HG02678 (cell line): Measurements from ENCODE around the gene KRT79.
"Not testable (repeated sequence)": the region's sequence is repeated elsewhere in the genome, so short reads cannot be mapped to it uniquely, and the experiment has no call there.

Source experiments
- ATAC-seq: cut with Tn5 transposase; IDR thresholded peaks from one replicate; pipeline ENCODE4 v1.9.1; 2021; ENCODE audit warnings: mild to moderate bottlenecking, moderate library complexity; ENCODE audit not compliant: unreplicated experiment

Gene KRT79

DNA sequence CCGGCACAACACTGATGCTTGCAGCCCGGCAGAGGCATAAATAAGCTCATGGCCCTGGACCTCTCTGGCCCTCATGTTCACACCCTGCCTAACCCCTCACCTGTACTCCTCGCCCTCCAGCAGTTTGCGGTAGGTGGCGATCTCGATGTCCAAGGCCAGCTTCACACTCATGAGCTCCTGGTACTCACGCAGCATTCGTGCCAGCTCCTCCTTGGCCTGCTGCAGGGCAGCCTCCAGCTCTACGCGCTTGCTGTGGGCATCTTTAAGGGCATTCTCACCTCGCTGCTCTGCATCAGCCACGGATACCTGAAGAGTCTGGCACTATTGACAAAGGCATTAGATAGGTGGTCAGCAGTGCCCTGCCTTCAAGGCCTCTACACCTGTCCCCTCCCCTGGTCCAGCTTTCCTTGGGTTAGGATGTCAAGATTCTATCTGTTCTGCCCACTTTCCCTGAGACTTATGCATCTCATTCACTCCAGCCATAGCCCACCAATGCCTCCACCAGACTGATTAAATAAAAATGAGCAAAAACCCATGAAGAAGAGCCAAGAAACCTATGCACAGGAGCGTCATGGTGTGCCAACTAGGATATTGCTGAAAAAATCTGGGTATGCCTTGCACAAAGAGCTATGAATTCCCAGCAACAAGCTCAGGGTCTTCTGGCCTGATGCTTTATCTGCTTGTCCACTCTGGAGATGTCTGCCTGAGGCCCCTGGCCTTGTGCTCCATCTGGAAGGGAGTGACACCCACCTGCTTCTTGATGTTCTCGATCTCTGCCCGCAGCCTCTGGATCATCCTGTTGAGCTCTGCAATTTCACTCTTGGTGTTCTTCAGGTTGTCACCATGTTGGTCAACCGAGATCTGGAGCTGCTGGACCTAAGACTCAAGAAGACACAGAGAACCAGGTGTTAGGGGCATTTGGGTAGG, 26.3 kb downstream of the KRT79 start:
- no peak for ATAC-seq

DNA sequence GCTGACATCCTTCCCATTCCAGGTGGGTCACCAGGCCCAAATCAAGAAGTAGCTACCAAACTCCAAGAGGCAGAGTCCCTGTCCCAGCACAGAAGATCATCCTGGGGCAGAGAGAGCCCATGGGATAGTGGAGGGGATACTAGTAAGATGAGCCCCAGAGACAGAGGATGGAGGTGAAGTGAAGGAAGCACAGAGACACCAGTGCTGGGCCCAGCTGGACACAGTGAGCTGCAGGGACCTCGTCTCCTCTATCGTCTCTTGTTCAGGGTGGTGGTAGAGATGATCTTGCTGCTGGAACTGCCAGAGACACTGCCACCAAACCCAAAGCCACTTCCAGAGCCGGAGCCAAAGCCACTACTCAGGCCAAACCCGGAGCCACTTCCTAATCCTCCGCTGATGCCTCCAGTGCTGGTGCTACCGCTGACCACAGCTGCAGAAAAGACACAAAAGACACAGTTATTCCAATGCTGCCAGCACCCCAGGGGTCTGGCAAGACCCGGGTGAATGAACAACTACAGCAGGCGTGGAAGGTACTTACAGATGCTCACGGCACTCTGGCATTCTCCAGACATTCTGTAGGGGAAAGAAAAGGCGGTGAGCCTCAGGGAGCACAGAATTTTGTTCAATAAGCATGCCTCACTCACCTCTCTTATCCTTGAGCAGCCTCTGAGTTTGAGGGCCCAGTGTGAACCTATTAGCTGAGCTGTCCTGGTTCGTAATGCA, 27.1 kb downstream of the KRT79 start:
- ATAC-seq: no peak

DNA sequence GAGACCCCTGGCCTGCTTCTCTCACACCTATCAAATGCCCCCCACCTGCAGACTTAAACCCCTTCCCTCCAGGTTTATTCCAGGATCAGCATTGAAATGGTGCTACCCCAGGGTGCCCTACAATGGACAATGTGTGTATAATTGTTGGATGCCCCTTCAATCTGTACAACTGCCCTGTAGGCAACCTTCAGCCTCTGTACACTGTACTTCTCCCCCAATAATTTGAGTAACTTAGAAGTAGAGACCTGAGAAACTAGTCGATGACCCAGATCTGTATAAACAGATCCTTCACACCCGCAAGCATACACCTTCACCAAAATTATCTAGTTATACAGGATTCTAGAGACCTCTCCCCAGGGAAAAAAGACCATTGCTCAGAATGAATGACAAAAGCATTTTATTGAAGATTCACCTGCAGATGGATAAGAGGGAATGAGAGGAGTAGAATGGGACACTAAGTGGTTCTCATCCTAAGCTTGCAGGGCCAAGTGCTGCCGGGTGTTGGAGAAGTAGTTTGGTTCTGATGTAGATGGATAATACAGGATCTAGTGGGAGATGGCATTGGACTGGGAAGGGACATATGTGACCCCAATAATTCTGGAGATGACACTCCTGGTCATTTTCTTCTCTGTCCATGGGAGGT, 27.8 kb downstream of the KRT79 start:
- ATAC-seq: no peak

DNA sequence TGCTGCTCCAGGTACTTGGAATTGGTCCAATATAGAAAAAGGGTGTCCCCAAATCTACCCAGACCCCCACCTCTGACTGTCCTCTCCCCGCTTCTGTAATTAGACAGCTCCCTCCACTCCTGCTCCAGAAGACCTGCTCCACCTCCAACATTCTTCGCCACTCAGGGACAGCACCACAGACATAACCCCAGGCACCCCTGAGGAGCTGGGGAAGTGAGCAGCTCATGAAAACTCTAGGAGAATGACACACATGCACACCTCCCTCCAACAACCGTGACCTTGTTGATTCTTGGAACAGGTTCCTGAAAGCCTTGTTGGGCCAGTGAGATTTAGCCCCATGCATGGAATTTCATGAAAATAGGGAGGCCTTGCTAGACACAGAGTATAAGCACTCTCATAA, 28.4 kb downstream of the KRT79 start:
- no peak for ATAC-seq

DNA sequence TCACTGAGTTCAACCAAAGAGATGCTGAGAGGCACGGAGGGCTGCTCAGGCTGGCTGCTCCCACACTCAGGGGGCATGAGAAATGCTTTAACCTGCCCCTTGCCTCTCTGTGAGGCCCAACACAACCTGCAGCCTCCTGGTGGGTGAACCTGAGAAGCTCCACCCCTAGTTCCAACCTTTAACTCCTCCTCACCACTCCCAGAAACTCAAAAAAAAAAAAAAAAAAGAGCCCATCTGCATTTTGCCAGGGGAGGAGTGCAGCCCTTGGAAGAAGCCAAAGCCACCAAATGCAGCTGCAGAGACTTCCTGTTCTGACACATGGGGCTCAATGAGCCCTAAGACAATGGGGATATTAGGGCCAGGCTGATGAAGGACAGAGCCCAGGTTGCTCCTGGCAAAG, 29.1 kb downstream of the KRT79 start:
- no peak for ATAC-seq

DNA sequence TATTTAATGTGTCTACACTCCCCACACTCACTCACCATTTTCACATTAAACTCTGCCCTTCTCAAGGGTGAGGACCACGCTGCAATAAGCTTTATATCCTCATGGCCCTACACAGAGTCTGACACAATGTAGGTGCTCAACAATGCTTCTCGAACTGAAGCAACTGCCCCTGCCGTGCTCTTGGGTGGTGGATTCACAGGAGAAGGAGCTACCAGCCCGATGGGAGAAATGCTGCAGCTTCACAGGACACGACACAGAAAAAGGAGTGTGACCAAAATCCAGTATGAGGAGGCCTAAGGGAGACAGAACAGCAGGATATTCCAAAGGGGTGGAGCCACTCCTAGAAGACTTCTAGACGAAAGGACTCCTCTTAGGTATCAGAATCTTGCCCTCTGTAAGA, 31.7 kb downstream of the KRT79 start:
- ATAC-seq: no peak

DNA sequence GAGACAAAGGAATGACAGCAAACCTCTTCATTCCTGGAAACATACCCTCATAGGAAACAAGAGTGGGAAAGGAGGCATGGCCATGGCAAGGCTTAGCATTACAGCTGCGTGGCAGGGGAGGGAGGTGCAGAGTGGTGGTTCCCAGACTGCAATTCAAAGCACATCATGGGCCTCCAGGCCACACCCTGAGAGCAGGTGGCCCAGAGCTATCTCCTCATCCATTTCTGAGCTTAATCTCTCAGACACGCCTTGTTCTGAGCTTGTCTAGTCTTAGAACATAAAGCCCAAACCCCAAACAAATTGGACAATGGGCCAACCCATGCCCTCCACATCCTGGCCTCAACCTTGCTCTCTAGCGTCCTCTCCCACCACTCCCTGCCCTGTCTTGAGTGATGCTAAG, 32.3 kb downstream of the KRT79 start:
- ATAC-seq: no peak

DNA sequence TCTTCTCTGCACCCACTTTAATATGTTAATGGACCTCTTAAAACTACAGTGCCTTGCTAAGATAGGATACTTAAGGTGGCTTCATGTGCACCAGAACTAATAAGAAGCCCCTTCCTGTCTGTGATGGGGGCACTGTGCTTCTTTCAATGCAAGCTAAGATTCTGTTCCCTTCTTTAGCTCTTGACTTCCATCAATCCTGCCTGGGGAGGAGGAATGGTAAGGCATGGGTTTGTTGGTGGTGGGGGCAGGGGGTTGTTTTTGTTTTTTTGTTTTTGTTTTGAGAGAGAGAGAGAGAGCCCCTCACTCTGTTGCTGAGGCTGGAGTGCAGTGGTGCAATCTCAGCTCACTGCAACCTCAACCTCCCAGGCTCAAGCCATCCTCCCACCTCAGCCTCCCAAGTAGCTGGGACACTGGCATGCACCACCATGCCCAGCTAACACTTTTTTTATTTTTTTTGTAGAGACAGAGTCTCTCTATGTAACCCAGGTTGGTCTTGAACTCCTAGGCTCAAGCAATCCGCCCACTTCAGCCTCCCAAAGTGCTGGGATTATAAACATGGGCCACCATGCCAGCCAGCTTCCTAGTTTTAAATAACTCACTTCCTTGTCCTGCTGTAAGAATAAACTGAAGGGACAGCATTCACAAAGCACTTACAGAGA, 33.7 kb downstream of the KRT79 start:
- no peak for ATAC-seq

DNA sequence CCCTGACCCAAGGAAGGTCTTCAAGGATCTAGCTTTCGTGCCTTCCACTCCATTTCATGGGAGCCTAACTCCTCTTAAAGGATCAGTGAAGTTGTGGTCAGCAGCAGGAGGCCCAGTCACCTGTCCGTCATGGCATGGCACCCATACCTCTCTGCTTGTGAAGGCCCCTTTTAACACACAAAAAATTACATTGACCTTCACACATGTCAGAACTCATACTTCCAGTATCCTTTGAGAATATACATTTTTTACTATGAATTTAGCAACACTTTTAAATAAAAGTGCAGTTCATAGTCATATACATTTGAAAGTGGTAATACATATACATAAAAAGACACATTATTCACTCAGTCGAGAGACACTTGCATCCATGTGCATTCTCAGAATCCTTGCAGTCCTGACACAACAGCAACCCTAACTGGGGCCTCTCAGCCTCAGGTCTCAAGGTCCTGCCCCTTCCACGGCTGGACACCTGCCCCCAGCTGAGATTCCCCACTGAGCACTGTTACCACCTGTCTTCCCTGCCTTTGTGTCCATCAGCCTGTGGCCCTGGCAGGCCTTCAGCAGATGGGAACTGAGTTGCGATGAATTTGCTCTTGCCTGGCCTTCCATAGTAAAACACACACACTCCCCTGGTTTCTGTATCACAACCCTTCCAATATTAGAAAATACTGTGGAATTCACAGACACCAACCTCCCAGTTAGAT, 34.5 kb downstream of the KRT79 start:
- no peak for ATAC-seq

DNA sequence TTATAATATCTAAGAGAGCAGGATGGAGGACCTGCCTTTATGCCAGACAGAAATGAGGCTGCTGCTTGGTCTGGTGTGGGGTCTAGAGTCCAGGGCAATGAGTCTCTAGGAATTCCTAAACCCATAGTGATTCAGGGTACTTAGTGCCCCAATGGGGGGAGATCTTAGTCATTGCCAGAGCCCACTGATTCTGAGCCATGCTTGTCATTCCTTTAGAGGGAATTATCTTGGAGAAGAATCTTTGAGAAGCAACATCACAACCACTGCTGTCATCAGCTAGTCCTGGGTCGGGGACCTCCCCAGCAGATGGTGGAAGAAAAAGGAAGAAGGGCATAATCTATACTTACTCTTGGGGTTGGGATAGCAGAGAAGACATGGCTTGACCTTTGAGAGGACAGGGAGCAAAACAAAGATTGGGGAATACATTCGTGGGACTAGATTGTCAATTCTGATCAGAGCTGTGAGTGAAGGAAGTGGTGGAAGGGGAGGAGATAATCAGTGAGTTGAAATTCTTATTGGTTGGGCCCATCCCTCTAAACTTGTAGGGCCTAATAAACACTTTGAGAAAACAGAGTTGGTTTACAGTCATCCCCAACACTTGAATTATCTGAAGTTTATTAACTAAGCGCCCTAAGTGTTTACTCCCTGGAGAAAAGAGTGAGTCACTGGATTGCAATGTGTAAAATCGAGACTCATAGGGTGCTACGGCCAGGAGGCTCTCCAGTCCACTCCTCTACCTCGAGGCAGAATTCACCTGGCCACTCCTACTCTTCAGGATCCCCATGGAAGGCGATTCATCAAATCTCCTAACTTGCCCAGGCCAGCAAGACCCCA, 35.2 kb downstream of the KRT79 start:
- ATAC-seq: no peak

DNA sequence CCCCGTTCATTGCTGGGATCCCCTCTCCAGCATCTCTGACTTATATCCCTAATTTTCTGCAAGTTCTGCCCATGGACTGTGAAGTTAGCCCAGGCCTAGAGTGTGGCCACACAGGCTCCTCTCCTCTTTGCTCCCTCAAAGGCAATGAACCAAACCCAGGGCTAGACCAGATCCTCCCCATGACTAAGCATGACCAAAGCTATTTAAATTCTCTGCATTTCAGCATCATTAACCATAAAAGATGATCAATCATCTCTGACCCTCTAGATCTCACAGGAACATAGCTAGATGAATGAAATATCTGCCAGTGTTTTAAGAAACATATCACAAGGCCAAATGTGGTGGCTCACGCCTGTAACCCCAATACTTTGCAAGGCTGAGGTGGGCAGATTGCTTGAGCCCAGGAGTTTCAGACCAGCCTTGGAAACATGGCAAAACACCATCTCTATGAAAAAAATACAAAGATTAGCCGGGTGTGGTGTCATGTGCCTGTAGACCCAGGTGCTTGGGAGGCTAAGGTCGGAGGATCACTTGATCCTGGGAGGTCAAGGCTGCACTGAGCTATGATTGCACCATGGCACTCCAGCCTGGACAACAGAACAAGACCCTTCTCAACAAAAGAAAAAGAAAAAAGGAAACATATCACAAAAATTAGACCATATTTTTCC, 36.0 kb downstream of the KRT79 start:
- no peak for ATAC-seq

DNA sequence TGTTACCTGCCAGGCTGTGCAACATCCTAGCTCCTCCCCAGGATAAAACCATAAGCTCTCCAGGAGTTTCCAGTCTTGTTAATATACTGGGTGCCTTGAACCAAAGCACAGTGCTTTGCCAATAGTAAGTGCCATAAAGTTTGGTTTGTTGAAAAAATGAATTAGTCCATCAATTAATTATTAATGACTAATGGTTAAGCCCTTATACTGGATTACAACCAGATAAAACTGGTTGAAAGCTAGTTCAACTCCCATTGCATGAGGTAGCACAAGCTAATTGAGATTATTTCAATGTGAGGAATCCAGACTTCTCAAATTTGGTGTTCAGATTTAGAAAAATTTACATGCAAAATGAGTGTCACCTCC, 36.6 kb downstream of the KRT79 start:
- ATAC-seq: no peak

DNA sequence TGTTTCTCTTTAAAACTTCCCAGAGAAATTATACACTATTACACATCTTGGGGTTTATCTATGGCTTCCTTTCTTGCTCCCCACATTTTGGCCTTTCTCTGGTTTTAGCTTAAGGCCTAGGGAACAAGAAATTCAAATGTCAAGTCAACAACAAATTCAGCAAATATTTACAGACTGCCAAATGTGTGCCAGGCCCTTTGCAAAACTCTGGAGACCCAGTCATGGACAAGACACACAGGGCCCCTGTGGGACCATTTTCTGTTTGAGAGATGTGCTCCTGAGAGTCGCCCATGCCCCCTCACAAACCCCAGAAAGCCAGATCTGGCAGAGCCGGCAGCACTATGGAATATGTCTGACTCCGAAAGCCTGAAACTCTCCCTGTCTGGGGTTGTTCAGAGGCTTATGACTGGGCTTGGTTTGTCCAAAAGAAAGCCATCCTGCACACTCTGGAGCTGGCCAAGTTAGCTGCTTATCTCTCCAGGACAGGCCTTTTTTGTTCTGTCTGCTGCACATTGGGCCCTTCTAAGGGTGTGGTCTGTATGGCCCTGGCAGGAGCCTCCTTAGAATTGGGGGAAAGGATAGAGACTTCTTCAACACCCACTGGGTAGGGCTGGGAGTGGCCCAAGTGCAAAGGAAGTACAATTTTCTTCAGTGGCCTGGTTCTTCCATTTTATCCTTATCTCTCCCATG, 37.1 kb downstream of the KRT79 start:
- ATAC-seq: no peak

DNA sequence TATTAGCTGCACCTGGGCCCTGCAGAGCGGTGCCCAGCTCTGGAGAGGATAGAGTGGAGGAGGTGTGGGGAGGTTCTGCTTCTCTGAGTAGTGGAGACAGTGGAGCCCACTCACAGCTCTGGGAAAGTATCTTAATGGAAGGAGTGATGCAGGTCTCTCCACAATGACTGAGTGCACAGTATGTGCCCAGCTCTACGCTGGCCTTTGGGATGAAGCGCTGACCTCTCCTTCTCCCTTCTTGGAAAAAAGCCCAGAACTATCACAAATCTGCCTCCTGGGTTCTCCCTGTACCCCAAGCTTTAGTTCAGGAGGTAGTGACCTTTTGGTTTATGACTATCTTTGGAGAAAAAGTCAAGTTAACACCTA, 37.7 kb downstream of the KRT79 start:
- no peak for ATAC-seq

DNA sequence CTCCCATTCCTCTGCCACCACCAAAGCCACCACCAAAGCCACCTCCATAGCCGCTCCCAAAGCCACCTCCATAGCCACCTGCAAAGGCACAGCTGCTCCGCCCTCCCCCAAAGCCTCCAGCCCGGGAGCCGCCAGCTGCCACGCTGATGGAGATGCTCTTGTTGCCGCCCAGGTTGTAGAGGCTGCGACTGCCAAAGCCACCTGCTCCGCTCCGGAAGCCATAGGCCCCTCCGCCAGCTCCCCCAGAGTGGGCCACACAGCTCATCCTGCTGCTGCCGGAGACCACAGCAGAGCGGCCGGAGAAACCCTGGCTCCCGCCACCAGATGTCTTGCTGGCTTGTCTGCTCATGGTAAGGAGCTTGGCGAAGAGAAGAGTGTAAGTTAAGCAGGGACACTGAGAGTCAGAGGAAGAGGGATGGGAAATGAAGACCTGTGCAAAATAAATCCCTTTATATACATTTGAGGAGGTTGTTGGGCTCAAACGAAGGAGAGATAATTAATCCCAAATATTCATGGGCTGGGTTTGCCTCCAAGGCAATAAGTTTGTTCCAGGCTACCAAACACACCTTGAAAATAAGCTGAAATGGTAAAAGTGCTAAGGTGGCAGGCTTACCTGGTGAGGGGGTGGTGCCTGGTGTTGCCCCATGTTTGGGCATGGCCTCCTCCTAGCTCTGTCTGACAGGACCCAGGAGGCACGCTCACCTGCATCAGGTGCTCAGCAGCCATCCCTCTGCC, 38.2 kb downstream of the KRT79 start, which contains the start of gene KRT3:
KRT3 (minus strand) TSS at position 424 of the 735 bp plus-strand sequence; CDS start at position 349, 75 bp downstream.
- ATAC-seq: no peak

DNA sequence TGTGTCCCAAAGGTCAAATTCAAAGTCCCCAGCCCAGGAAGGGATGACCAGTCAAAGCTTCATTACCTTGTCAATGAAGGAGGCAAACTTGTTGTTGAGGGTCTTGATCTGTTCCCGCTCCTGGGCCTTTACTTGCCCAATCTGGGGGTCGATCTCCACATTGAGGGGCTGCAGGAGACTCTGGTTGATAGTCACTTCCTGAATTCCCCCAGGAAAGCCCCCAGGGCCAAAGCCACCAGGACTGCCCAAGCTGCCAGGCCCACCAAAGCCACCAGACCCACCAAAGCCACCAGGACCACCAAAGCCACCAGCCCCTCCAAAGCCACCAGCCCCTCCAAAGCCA, 38.8 kb downstream of the KRT79 start:
- not testable (repeated sequence) for ATAC-seq

DNA sequence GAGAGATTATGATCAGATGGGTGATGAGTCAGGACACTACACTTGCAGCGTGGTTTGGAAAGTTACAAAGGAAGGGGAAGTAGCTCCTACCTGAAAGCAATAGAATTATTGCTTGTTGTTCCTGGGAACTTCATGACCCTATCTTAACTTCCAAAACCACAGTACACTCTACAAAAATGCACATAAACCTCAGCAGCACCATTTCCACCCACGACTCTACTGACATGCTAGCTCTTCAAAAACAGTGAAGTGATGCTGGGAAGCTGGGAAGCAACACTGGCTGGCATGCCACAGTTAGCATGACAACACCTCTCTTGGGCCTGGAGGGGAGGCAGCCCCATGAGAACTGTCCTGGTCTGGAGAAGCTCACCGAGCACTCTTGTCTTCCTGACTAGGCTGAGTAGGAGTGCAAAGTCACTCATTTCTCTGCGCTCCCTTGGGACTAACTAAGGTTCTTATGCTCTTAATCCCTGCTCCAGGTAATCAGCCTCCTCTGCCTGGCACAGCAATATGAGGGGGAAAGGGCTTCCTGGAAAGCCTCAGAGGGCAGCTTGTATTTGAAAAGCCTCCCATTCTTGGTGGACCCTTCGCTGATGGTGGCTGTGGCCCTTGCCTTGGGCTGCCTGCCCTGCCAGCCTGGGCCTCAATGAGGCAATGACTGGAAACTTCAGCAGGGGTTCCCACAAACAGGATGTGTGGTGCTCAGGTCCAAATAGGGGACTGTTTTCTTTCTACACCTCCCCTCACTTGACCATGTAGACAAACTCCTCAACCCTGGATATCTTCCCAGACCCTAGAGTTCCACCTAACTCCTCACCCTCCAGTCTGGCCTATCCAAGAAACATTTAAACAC, 39.4 kb downstream of the KRT79 start:
- ATAC-seq: no peak
